Caco-2 (cell line): ENCODE data around the gene HABP2. TPM values are rescaled to one million over a fixed set of nuclear protein-coding genes. Genes with fewer than 3 reads are reported as not detected.
A peak's percentile ranks its signal among the peaks of the same experiment; 100 is the strongest.

ENCODE experiments used
- BruUV-seq: library from RNA; stranded (reverse); fragments of 400-500 nt; replicated peaks from 2 replicates; lab custom pipeline; 2021; lab: Mats Ljungman, UMichigan
- CTCF ChIA-PET: fragments of 300-600 bp; sonication (Branson Sonifier 250); formaldehyde crosslinking; loops from one replicate; lab custom pipeline; 2022; ENCODE audit warnings: antibody characterized with exemption; lab: Charles Lee
- POLR2A ChIA-PET: fragments of 300-600 bp; sonication (Branson Sonifier 250); formaldehyde crosslinking; loops from one replicate; lab custom pipeline; 2022; ENCODE audit warnings: antibody characterized with exemption; lab: Charles Lee
- DNase-seq, 2 experiments: peaks; one replicate each; pipeline versions ENCODE4 v3.0.0 to v3.0.0-alpha.2; 2020 to 2022
- H3K27me3 ChIP-seq: replicated peaks from 2 replicates; pipeline ENCODE4 v1.6.0; 2011; ENCODE audit warnings: low read length; ENCODE audit not compliant: control insufficient read depth, insufficient read depth
- H3K36me3 ChIP-seq: 2 replicates; pipeline ENCODE4 v1.5.1; 2011; ENCODE audit warnings: low read length; ENCODE audit not compliant: control insufficient read depth, insufficient read depth
- H3K4me1 ChIP-seq: fragments of 250-450 bp; sonication (Bioruptor Pico); 2 replicates; pipeline ENCODE4 v1.5.1; 2020; ENCODE audit warnings: mild to moderate bottlenecking
- H3K4me3 ChIP-seq: 2 replicates; pipeline ENCODE4 v1.5.1; 2011; ENCODE audit warnings: low read depth, mild to moderate bottlenecking, control low read depth, low read length
- H3K9me3 ChIP-seq: fragments of 250-450 bp; sonication (Bioruptor Pico); 2 replicates; pipeline ENCODE4 v1.5.1; 2020; ENCODE audit warnings: mild to moderate bottlenecking, moderate library complexity
- H3K27ac Mint-ChIP-seq: one replicate; pipeline ENCODE4 v1.8.0; 2022; ENCODE audit warnings: mixed read lengths; ENCODE audit not compliant: unreplicated experiment
- H3K27me3 Mint-ChIP-seq: one replicate; pipeline ENCODE4 v1.8.0; 2022; ENCODE audit warnings: mixed read lengths; ENCODE audit not compliant: insufficient read depth, unreplicated experiment
- H3K36me3 Mint-ChIP-seq: one replicate; pipeline ENCODE4 v1.8.0; 2022; ENCODE audit warnings: mild to moderate bottlenecking, mixed read lengths; ENCODE audit not compliant: insufficient read depth, unreplicated experiment
- H3K4me1 Mint-ChIP-seq: one replicate; pipeline ENCODE4 v1.8.0; 2022; ENCODE audit warnings: low read depth, mixed read lengths; ENCODE audit not compliant: unreplicated experiment
- H3K4me3 Mint-ChIP-seq: one replicate; pipeline ENCODE4 v1.8.0; 2022; ENCODE audit warnings: mild to moderate bottlenecking, moderate library complexity, mixed read lengths; ENCODE audit not compliant: unreplicated experiment
- H3K9me3 Mint-ChIP-seq: one replicate; pipeline ENCODE4 v1.8.0; 2022; ENCODE audit warnings: mixed read lengths; ENCODE audit not compliant: unreplicated experiment
- intact Hi-C: fragments of 100-400 bp; cut with micrococcal nuclease; formaldehyde crosslinking; loops from one replicate; pipeline ENCODE4 v1.10.0; 2022; ENCODE audit not compliant: unreplicated experiment
- total RNA-seq: library from RNA; stranded (reverse); gene quantifications from 2 replicates; pipeline ENCODE4 v1.2.3, GENCODE V29; 2022
- TF ChIP-seq, protein P1 (sequence below), 2 experiments: fragments of 200-600 bp in 1 of 2; IDR thresholded peaks; 1 replicate in 1 of 2; 2 replicates in 1 of 2; pipeline versions ENCODE4 v1.5.1 to v1.8.0; 2011 to 2022; ENCODE audit warnings: antibody characterized with exemption in 1 of 2, control low read depth in 1 of 2, inconsistent platforms in 1 of 2, low read depth in 1 of 2, low read length in 1 of 2, mild to moderate bottlenecking in 1 of 2, moderate library complexity in 1 of 2; ENCODE audit not compliant: insufficient read depth in 1 of 2, severe bottlenecking in 1 of 2, unreplicated experiment in 1 of 2

HABP2 gene
- total RNA-seq, 1 experiment from 2014 or later: 21.0 TPM

DNA sequence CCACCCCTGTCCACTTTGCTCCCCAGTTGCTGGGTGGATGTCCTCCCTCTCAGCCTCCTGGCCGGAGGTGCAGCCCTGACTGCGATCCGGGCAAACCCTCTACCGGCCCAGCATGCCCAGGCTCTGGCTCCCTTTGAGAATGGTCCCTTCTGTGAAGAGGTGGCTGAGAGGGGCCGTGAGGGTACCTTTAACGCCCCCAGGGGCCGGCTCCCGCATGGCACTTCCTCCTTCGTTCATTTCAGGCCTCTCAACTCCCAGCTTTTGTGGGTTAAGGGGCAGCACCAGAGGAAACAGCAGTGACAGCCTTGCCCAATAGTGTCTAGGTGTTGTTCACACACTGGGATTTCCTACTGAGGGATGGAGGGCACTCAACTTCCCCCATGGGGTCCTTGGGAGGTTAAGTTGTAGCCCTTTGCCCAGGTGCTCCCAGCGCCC lies 33.2 kb upstream of the HABP2 start:
- ChIA-PET CTCF (interaction anchor here (0.7 to 1.2 kb wide), 2 partner anchors 63 to 135 kb away, joined by 3 read pairs; no protein-coding TSS in a partner anchor), POLR2A (no interaction called here)
- Histone ChIP-seq H3K9me3 (no peaks in the 10 kb centered on the region), H3K4me3 (no peak overlapping the region), H3K36me3 (no peaks in the 10 kb centered on the region), H3K27me3 (no peaks in the 10 kb centered on the region), H3K4me1 (no peaks in the 10 kb centered on the region)
- H3K36me3 Mint-ChIP-seq: no peaks in the 10 kb centered on the region
- H3K9me3 Mint-ChIP-seq: no peaks in the 10 kb centered on the region
- DNase-seq: no peak
- intact Hi-C loops: loop anchor here (2.0 kb wide), 1 partner anchor 79 kb away; no protein-coding TSS in a partner anchor
- no peaks in the 10 kb centered on the region for H3K27me3 Mint-ChIP-seq
- H3K4me3 Mint-ChIP-seq: no peak overlapping the region
- H3K27ac Mint-ChIP-seq: no peak overlapping the region
- no TSS peak for BruUV-seq
- H3K4me1 Mint-ChIP-seq: no peaks in the 10 kb centered on the region
- TF ChIP-seq, protein P1, sequence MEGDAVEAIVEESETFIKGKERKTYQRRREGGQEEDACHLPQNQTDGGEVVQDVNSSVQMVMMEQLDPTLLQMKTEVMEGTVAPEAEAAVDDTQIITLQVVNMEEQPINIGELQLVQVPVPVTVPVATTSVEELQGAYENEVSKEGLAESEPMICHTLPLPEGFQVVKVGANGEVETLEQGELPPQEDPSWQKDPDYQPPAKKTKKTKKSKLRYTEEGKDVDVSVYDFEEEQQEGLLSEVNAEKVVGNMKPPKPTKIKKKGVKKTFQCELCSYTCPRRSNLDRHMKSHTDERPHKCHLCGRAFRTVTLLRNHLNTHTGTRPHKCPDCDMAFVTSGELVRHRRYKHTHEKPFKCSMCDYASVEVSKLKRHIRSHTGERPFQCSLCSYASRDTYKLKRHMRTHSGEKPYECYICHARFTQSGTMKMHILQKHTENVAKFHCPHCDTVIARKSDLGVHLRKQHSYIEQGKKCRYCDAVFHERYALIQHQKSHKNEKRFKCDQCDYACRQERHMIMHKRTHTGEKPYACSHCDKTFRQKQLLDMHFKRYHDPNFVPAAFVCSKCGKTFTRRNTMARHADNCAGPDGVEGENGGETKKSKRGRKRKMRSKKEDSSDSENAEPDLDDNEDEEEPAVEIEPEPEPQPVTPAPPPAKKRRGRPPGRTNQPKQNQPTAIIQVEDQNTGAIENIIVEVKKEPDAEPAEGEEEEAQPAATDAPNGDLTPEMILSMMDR (IDR thresholded peaks at IDR 0.05; ENCODE audit: insufficient read depth in 1 of 2, low read depth in 1 of 2, low read length in 1 of 2, severe bottlenecking in 1 of 2, unreplicated experiment in 1 of 2): no peak

DNA sequence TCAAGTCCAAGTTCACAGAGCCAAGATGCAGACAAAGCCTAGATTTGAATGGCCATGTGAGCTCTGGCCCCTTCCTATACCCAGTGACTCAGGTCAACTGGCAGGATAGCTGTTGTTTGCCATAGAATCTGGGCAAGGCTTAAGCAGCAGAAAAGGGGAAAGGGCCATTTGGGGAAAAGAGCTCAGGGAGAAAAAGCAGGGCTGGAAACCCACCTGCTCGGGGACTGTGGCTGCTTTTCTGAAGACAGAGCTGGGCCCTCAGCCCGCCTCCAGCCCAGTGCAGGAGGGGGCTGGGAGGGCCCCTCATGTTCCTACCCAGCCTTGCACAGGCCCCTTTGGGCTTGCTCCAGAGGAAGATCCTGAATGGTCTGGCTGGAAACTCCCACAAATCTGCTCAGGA lies 32.6 kb upstream of the HABP2 start:
- no peak overlapping the region for H3K4me3 ChIP-seq
- TF ChIP-seq, protein P1 (IDR thresholded peaks at IDR 0.05; ENCODE audit: insufficient read depth in 1 of 2, low read depth in 1 of 2, low read length in 1 of 2, severe bottlenecking in 1 of 2, unreplicated experiment in 1 of 2): no peak
- intact Hi-C loops: loop anchor here (2.0 kb wide), 1 partner anchor 79 kb away; no protein-coding TSS in a partner anchor
- no peaks in the 10 kb centered on the region for H3K36me3 Mint-ChIP-seq
- DNase-seq: no peak
- no peaks in the 10 kb centered on the region for H3K27me3 Mint-ChIP-seq
- no peaks in the 10 kb centered on the region for H3K9me3 Mint-ChIP-seq
- H3K4me3 Mint-ChIP-seq: no peak overlapping the region
- no peaks in the 10 kb centered on the region for H3K36me3 ChIP-seq
- H3K27me3 ChIP-seq: no peaks in the 10 kb centered on the region
- H3K4me1 ChIP-seq: no peaks in the 10 kb centered on the region
- CTCF ChIA-PET: interaction anchor here (0.6 to 1.8 kb wide), 4 partner anchors 43 to 135 kb away, joined by 3 to 11 read pairs (median 3); no protein-coding TSS in a partner anchor
- POLR2A ChIA-PET: no interaction called here
- no peaks in the 10 kb centered on the region for H3K9me3 ChIP-seq
- no TSS peak for BruUV-seq
- no peaks in the 10 kb centered on the region for H3K4me1 Mint-ChIP-seq
- no peak overlapping the region for H3K27ac Mint-ChIP-seq

GRCh38 chr10:113520690-113521474 lies 32.0 kb upstream of the HABP2 start:
- no peaks in the 10 kb centered on the region for H3K36me3 Mint-ChIP-seq
- Histone ChIP-seq H3K27me3 (no peaks in the 10 kb centered on the region), H3K4me3 (no peak overlapping the region), H3K4me1 (no peaks in the 10 kb centered on the region), H3K36me3 (no peaks in the 10 kb centered on the region), H3K9me3 (no peaks in the 10 kb centered on the region)
- BruUV-seq: no TSS peak
- no peaks in the 10 kb centered on the region for H3K27me3 Mint-ChIP-seq
- POLR2A ChIA-PET: no interaction called here
- TF ChIP-seq, protein P1 (IDR thresholded peaks at IDR 0.05; ENCODE audit: insufficient read depth in 1 of 2, low read depth in 1 of 2, low read length in 1 of 2, severe bottlenecking in 1 of 2, unreplicated experiment in 1 of 2): peak; percentile 89 to 99
- H3K4me3 Mint-ChIP-seq: no peak overlapping the region
- H3K9me3 Mint-ChIP-seq: no peaks in the 10 kb centered on the region
- CTCF ChIA-PET: interaction anchor here (0.6 to 1.8 kb wide), 6 partner anchors 16 to 305 kb away, joined by 3 to 11 read pairs (median 4); no protein-coding TSS in a partner anchor
- H3K4me1 Mint-ChIP-seq: no peaks in the 10 kb centered on the region
- intact Hi-C loops: loop anchor here (1.0 to 2.0 kb wide), 4 partner anchors 67 to 305 kb away; no protein-coding TSS in a partner anchor
- H3K27ac Mint-ChIP-seq: no peak overlapping the region
- DNase-seq: peak; percentile 65 to 78
